Fibroblast of skin of right quadriceps (primary cell): ENCODE results near the gene TRAF3IP1.
"Not testable (repeated sequence)": the region's sequence is repeated elsewhere in the genome, so short reads cannot be mapped to it uniquely, and the experiment has no call there.

Experiments used
- DNase-seq: peaks from one replicate; pipeline ENCODE4 v3.0.0-alpha.2; 2013

The TRAF3IP1 gene

DNA sequence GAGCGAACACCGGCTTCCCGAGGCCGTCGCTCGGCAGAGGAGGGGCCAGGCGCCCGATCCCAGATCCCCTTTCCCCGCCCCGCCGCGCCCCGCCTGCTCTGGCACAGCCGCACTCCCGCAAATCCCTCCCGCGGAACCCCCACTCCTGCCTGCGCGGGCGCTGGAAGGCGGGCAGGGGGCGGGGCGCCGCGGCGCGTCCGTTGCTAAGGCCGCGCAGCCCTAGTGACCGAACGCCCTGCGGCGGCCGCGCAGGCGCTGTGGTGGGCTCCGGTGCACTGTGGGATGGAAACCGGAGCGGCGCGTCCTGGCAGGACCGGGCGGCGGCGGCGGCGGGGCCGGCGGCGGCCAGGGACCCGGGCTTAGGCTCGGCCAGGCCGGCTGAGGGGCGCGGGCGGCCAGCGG lies at the start of gene TRAF3IP1:
TSS of gene TRAF3IP1 (plus strand) at position 273 of the 402 bp plus-strand sequence. CDS start 145 bp downstream, outside the sequence.
- DNase-seq, result peak; percentile 88

GRCh38 chr2:238270606-238271005 lies 49.7 kb upstream of the TRAF3IP1 start:
- no peak for DNase-seq

- DNase-seq, result no peak
Observed at GRCh38 chr2:238271061-238271554, 49.2 kb upstream of the TRAF3IP1 start.

DNA sequence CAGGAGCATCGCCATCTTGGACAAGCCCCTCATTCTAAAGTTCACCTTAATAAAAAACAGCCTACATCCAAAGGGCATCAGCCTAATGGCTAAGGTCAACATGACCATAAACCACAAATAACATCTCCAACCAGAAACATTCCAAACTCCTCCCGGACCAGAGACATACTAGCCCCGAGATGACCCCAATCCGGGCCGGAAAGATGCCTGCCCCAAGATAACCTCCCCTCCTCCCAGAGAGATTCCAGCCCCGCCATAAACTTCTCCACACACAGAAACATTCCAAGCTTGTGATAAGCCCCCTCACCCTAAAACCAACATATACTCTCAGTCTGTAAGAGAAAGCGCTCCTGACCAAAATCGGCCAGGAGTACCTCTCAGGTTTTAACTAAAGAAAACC lies 48.6 kb upstream of the TRAF3IP1 start:
- not testable (repeated sequence) for DNase-seq

DNA sequence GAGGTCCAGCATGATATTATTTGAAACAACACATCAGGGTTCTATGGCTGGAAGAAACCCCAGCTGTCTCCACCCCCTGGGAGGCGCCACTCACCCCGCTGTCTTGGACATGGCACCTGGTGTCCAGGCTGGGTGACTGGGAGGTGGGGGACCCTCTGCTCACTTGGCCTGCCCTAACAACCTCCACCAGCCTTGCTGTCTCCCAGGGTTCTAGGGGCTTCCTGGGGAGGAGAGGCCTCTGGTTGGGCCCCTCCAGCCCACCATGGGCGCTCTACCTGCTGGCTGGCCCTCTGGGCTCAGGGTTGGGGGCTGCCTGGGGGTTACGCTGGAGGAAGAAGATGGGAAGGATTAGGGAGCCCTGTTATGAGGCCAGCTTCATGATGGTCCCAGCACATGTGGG lies 48.2 kb upstream of the TRAF3IP1 start:
- DNase-seq, result no peak

DNA sequence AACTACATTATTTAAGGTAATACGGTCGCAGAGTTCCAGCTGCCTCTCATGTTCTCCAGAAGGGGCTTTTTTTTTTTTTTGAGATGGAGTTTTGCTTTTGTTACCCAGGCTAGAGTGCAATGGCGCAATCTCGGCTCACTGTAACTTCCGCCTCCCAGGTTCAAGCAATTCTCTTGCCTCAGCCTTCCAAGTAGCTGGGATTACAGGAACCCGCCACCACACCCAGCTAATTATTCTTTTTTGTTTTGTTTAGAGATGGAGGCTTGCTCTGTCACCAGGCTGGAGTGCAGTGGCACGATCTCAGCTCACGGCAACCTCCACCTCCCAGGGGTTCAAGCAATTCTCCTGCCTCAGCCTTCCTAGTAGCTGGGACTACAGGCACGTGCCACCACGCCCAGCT lies 46.9 kb upstream of the TRAF3IP1 start:
- DNase-seq, result not testable (repeated sequence)

- DNase-seq, result no peak
Observed at GRCh38 chr2:238274152-238274865, 46.0 kb upstream of the TRAF3IP1 start.

- no peak for DNase-seq
Observed at GRCh38 chr2:238277695-238278094, 42.6 kb upstream of the TRAF3IP1 start.

- no peak for DNase-seq
Observed at GRCh38 chr2:238278626-238279323, 41.5 kb upstream of the TRAF3IP1 start.

DNA sequence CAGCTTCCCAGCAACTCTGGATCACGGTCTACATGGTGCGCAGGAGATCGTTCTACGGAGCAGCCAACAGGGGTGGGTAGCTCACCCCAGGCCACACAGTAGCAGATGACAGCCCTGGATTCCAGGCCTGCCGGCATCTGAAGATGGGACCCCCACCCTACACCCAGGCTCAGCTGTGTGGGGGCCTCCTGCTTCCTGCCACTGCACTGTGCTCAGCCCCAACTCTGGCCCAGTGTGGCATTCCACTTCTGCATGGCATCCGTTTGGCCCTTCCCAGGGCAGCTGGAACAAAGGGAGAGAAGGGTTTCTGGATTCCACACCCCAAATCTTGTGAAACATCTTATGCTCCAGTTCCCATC lies 41.0 kb upstream of the TRAF3IP1 start:
- no peak for DNase-seq

DNA sequence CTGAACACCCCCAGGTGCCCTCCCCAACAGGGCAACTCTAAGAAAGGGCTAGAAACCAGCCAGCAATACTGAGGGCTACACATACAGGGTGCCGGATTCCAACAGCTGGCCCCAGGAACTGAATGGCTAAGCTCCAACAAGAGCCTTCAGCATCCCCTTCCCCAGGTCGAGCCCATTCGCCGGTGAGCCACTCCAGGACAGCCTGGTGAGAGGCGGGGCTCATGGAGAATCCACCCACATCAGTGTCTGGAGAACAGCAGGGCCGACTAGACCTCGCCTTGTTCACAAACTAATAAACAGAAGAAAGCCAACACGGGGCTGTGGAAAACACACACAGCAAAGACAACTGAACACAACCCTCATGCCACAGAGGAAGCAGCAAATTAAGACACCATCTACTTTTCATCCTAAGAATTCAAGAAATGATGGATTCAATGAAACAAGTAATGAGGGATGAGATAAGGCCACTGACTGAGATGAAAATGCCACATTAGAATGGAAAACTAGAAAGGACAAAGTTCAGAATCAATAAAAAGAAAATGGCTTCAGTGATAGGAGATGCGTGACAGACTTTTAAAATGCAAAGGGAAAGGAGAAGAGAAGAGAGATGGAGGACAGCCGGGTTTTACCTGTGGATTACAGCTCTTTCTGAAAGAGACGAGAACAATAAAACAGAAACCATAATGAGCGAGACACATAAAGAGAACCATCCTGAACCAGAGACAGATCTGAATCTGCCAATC lies 40.1 kb upstream of the TRAF3IP1 start:
- DNase-seq, result no peak

GRCh38 chr2:238281826-238282480 lies 38.4 kb upstream of the TRAF3IP1 start:
- no peak for DNase-seq

DNA sequence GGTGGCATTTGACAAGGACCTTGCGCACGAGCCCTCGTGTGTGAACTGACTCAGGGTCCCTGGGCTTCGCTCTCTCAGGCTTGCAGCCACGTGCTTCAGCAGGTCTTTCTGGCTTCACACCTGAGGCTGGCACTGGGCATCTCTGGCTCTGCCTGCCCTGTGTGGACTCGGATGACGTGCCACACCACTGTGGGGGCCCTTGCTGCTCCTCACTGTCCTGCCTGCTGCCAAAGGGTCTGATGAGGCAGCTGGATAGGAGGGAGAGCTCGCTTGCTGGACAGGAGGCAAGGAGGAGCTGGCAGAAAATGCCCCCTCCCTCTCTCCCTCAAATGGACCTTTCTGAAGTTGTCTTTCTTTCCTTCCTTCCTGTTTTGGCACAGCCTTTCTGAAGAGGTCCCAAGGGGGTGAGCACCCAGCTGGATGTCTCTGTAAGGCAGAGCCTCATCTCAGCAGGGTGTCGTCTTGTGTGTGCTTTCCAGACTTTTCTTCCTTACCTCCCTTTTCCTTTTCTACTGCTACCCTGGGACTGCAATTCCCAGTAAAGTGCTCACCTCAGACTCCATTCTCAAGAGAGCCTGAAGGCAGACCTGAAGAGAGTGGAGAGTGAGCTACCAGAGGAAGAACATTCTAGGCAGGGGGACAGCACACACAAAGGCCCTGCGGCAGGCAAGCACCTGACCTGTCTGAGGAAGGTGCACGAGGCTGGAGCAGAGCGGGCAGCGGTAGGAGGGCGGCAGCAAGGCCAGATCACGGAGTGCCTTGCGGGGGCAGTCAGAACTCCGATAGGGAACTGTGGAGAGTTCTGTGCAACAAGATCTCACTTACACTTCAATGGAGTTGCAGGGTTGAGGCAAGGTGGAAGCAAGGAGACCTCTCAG lies 37.2 kb upstream of the TRAF3IP1 start:
- no peak for DNase-seq

- no peak for DNase-seq
Observed at GRCh38 chr2:238284802-238285515, 35.4 kb upstream of the TRAF3IP1 start.

GRCh38 chr2:238285653-238286082 lies 34.6 kb upstream of the TRAF3IP1 start:
- DNase-seq, result peak; percentile 80

DNA sequence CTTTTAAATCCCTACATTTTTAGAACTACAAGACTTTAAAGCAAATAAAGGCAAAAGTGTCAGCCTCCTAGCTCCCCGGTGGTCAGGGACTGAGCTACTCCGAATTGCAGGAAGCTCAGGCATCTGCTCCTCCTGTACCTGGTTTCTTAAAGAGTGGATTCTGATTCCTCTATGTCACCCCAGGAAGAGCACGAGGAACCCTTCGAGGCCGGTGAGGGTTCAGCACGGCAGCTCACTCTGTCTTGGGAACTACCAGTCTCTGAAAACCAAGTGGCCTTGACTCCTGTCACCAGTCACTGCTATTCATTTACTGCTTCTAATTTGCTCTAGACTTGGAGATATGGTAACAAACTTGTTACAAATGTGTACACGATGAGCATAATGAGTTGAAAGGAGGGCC lies 34.2 kb upstream of the TRAF3IP1 start:
- no peak for DNase-seq

DNA sequence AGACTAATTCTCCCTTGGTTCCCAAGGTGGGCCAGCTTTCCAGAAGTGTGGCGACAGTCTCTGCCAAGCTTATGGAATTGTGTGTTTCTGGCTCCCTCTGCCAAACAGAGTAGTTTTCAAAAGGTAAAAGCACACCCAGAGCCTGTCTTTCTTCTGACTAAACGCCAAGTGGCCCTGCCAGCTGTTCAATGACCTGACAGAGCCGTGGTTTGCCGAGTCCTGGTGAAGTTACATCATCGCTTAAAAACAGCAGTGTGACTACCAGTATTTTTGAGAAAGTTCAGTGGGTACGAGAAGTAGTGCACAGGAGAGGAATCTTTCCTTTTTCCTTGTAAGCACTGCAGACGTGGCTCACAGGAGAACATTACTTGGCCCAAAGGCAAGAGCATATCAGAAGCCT lies 33.8 kb upstream of the TRAF3IP1 start:
- peak; percentile 53 for DNase-seq

- no peak for DNase-seq
Observed at GRCh38 chr2:238286987-238287736, 33.2 kb upstream of the TRAF3IP1 start.

DNA sequence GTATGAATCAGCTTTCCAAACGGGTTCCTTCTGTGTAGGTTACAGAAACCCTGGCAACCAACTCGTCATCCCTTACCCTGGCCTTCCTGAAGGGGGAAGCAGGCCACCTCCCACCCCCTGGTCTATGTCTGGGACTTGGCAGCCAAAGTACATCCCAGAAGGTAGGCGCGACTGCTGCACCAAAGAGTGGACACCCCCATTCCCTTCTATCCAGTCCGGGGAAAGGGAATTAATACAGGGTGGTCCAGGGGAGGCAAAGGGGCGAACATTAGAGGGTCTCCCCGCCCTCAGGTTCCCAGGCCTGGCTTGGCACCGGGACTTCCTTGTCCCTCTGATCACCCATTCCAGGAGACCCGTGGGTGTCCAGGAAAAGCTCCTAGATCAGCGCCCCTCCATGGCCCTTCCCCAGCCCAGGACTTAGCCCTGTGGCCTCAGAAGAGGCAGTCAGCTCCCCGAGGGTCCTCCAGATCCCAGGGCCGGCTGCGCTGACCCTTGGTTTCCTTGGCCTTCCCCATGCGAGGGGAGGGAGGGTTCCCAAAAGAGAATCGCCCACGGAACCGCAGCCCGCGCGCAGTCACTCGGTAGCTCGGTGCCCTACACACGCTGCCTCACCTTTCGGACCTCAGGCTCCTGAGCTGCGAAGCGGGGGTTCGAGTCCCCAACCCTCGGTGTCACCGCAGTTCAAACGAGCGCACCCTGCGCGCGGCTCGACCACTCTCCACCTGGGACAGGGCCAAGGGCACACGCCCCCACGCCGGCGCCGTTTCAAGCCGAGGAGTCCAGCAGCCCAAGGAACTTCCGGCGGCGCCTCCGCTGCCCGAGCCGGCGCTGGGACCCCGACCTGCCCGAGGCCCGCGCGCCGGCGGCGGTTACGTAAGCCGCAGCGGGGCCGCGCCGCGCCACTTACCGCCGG lies 32.3 kb upstream of the TRAF3IP1 start, which contains the start of gene PER2:
TSS of gene PER2 (minus strand) at position 874 of the 913 bp plus-strand sequence. CDS start 10,674 bp downstream, outside the sequence.
- peak; percentile 80 for DNase-seq
